GM23338 (cell line): Measurements from ENCODE around the gene DNAJB6. TPM values are rescaled to one million over a fixed set of nuclear protein-coding genes. Genes with fewer than 3 reads are reported as not detected.

ENCODE experiments used
- ATAC-seq: fragments of 200-7000 bp; cut with Tn5 transposase; 3 replicates; pipeline ENCODE4 v1.9.1; 2020
- DNase-seq: peaks from one replicate; pipeline ENCODE4 v3.0.0-alpha.2; 2015; ENCODE audit warnings: low spot score
- H2AFZ ChIP-seq: fragments of 200-600 bp; sonication (generic); 2 replicates; pipeline ENCODE4 v1.8.0; 2016; ENCODE audit warnings: antibody characterized with exemption, mild to moderate bottlenecking, moderate library complexity
- H3F3A ChIP-seq: fragments of 200-600 bp; sonication (generic); replicated peaks from 2 replicates; pipeline ENCODE4 v1.8.0; 2017; ENCODE audit warnings: antibody characterized with exemption, mixed run types, low read depth
- H3K27ac ChIP-seq: fragments of 200-600 bp; sonication (generic); 2 replicates; pipeline ENCODE4 v1.6.1; 2016; ENCODE audit warnings: low read depth
- H3K27me3 ChIP-seq: fragments of 200-600 bp; sonication (generic); 2 replicates; pipeline ENCODE4 v1.8.0; 2016; ENCODE audit warnings: mild to moderate bottlenecking, mixed run types, moderate library complexity; ENCODE audit not compliant: insufficient read depth
- H3K36me3 ChIP-seq: fragments of 200-600 bp; sonication (generic); 2 replicates; pipeline ENCODE4 v1.8.0; 2016; ENCODE audit warnings: mild to moderate bottlenecking; ENCODE audit not compliant: insufficient read depth
- H3K4me1 ChIP-seq: fragments of 200-600 bp; sonication (generic); 2 replicates; pipeline ENCODE4 v1.8.0; 2016; ENCODE audit warnings: mild to moderate bottlenecking, moderate library complexity; ENCODE audit not compliant: insufficient read depth
- H3K4me2 ChIP-seq: fragments of 200-600 bp; sonication (generic); 2 replicates; pipeline ENCODE4 v1.7.1; 2017; ENCODE audit warnings: mixed run types
- H3K4me3 ChIP-seq: fragments of 200-600 bp; sonication (generic); 2 replicates; pipeline ENCODE4 v1.6.1; 2016; ENCODE audit warnings: mixed run types
- H3K79me2 ChIP-seq: fragments of 200-600 bp; sonication (generic); replicated peaks from 2 replicates; pipeline ENCODE4 v1.8.0; 2017; ENCODE audit warnings: mild to moderate bottlenecking; ENCODE audit not compliant: insufficient read depth
- H3K9me2 ChIP-seq: fragments of 200-600 bp; sonication (generic); 2 replicates; pipeline ENCODE4 v1.8.0; 2017; ENCODE audit not compliant: insufficient read depth
- H4K20me1 ChIP-seq: fragments of 200-600 bp; sonication (generic); replicated peaks from 2 replicates; pipeline ENCODE4 v1.8.0; 2017; ENCODE audit warnings: mild to moderate bottlenecking; ENCODE audit not compliant: insufficient read depth
- H3K27ac Mint-ChIP-seq: 2 replicates; pipeline ENCODE4 v1.8.0; 2020; ENCODE audit warnings: inconsistent platforms, mild to moderate bottlenecking, moderate library complexity, mixed read lengths
- H3K27me3 Mint-ChIP-seq: 3 replicates; pipeline ENCODE4 v1.8.0; 2022; ENCODE audit warnings: low read depth, mild to moderate bottlenecking, moderate library complexity, mixed read lengths, inconsistent platforms; ENCODE audit not compliant: insufficient read depth, poor library complexity
- H3K36me3 Mint-ChIP-seq: 3 replicates; pipeline ENCODE4 v1.8.0; 2021; ENCODE audit warnings: low read depth, mild to moderate bottlenecking, inconsistent platforms, moderate library complexity, mixed read lengths
- H3K4me1 Mint-ChIP-seq: 3 replicates; pipeline ENCODE4 v1.8.0; 2020; ENCODE audit warnings: mild to moderate bottlenecking, inconsistent platforms, mixed read lengths
- H3K4me3 Mint-ChIP-seq: 3 replicates; pipeline ENCODE4 v1.8.0; 2021; ENCODE audit warnings: moderate library complexity, mild to moderate bottlenecking, inconsistent platforms, mixed read lengths
- H3K9me3 Mint-ChIP-seq: 3 replicates; pipeline ENCODE4 v1.8.0; 2020; ENCODE audit warnings: moderate library complexity, mild to moderate bottlenecking, inconsistent platforms, mixed read lengths
- CREB1 ChIP-seq: fragments of 250-450 bp; sonication (Bioruptor Pico); IDR thresholded peaks from 2 replicates; pipeline ENCODE4 v1.5.0; 2020; ENCODE audit warnings: low read depth, mild to moderate bottlenecking, moderate library complexity
- ETS1 ChIP-seq: IDR thresholded peaks from 2 replicates; pipeline ENCODE4 v1.6.1; 2016; ENCODE audit warnings: antibody characterized with exemption
- EZH2 ChIP-seq: fragments of 200-600 bp; sonication (generic); IDR thresholded peaks from one replicate; pipeline ENCODE4 v1.8.0; 2017; ENCODE audit warnings: antibody characterized with exemption, mild to moderate bottlenecking, low read depth; ENCODE audit not compliant: unreplicated experiment
- EZH2phosphoT487 ChIP-seq: fragments of 200-600 bp; sonication (generic); IDR thresholded peaks from one replicate; pipeline ENCODE4 v1.8.1; 2018; ENCODE audit warnings: antibody characterized with exemption; ENCODE audit not compliant: unreplicated experiment
- JUNB ChIP-seq: IDR thresholded peaks from one replicate; pipeline ENCODE4 v1.6.1; 2016; ENCODE audit warnings: antibody characterized with exemption; ENCODE audit not compliant: unreplicated experiment
- NANOG ChIP-seq: IDR thresholded peaks from 2 replicates; pipeline ENCODE4 v1.6.1; 2016; ENCODE audit warnings: antibody characterized with exemption, borderline replicate concordance
- POLR2AphosphoS5 ChIP-seq: IDR thresholded peaks from 2 replicates; pipeline ENCODE4 v1.6.1; 2016; ENCODE audit warnings: antibody characterized with exemption, low read depth
- REST ChIP-seq: IDR thresholded peaks from one replicate; pipeline ENCODE4 v1.6.1; 2018; ENCODE audit warnings: antibody characterized with exemption; ENCODE audit not compliant: unreplicated experiment
- STAT1 ChIP-seq: IDR thresholded peaks from one replicate; pipeline ENCODE4 v1.6.1; 2016; ENCODE audit warnings: antibody characterized with exemption; ENCODE audit not compliant: unreplicated experiment
- ZNF114 ChIP-seq: fragments of 250-450 bp; sonication (Bioruptor Pico); IDR thresholded peaks from 2 replicates; pipeline ENCODE4 v1.5.0; 2020; ENCODE audit warnings: mild to moderate bottlenecking, moderate library complexity
- ZNF331 ChIP-seq: fragments of 250-450 bp; sonication (Bioruptor Pico); IDR thresholded peaks from 2 replicates; pipeline ENCODE4 v1.5.0; 2020; ENCODE audit warnings: low read depth, mild to moderate bottlenecking, moderate library complexity
- ZNF462 ChIP-seq: fragments of 250-450 bp; sonication (Bioruptor Pico); IDR thresholded peaks from 2 replicates; pipeline ENCODE4 v1.5.0; 2020; ENCODE audit warnings: mild to moderate bottlenecking, moderate library complexity
- polyA plus RNA-seq: library from polyadenylated mRNA; unstranded; fragments of >200 nt; fragmentation: Nextera tagmentation; extraction: Ambion mirVana; gene quantifications from 2 replicates; pipeline ENCODE4 v1.2.1, GENCODE V29; 2016
- total RNA-seq: library from RNA; depleted of rRNA; stranded (reverse); fragments of >200 nt; shearing (Covaris generic); gene quantifications from 2 replicates; pipeline ENCODE4 v1.2.3, GENCODE V29; 2014
- TF ChIP-seq, protein P1 (sequence below), 2 experiments: fragments of 200-600 bp in 1 of 2; sonication (generic) in 1 of 2; conservative IDR thresholded peaks; 2 replicates each; pipeline versions ENCODE4 v1.5.1 to v1.6.1; 2016 to 2017; ENCODE audit warnings: antibody characterized with exemption in 2 of 2, low read depth in 2 of 2, mild to moderate bottlenecking in 2 of 2, moderate library complexity in 1 of 2

The DNAJB6 gene
- total and polyA plus RNA-seq, 2 experiments from 2014 or later, result 308 to 322 TPM

DNA sequence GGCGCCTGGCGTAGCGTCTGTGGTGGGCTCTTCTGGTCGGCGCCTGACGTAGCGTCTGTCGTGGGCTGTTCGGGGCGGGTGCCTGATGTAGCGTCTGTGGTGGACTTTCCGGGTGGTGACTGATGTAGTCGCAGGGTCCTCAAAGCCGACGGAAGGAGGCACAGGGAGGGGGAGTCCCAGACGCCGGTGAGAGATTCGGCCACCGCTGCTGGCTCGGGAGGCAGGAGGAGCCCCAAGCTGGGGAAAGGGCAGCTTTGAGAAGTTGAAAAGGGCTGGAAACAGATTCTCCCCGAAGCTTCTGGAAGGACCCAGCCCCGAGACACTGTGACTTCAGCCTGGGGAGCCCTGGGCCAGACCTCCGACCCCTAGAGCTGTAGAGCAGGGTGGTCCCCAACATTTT, 105.7 kb downstream of the DNAJB6 start:
- H4K20me1 ChIP-seq, result no peaks in the 10 kb centered on the region
- H3K9me3 Mint-ChIP-seq, result peaks cover 82% of the 10 kb centered on the region
- H3K79me2 ChIP-seq, result no peaks in the 10 kb centered on the region
- H3K27me3 ChIP-seq, result no peaks in the 10 kb centered on the region
- no peaks in the 10 kb centered on the region for H3K36me3 ChIP-seq
- H3K36me3 Mint-ChIP-seq, result peaks cover 28% of the 10 kb centered on the region
- no peak overlapping the region for H3K4me3 ChIP-seq
- no peaks in the 10 kb centered on the region for H3K9me2 ChIP-seq
- H3K27me3 Mint-ChIP-seq, result peaks cover 16% of the 10 kb centered on the region
- no peak overlapping the region for H3K4me3 Mint-ChIP-seq
- ATAC-seq (no peak), DNase-seq (no peak)
- no peak overlapping the region for H3K27ac Mint-ChIP-seq
- no peaks in the 10 kb centered on the region; the same call in 2 of the 3 replicates for H3K4me1 Mint-ChIP-seq
- no peaks in the 10 kb centered on the region for H3K4me1 ChIP-seq
- H3K4me2 ChIP-seq, result no peak overlapping the region
- H3F3A ChIP-seq, result no peaks in the 10 kb centered on the region
- H3K27ac ChIP-seq, result no peak overlapping the region
- H2AFZ ChIP-seq, result no peak overlapping the region
- TF ChIP-seq ETS1, result no peak
- no peak for TF ChIP-seq ZNF114 (CRISPR knock-in tag)
- no peak for TF ChIP-seq POLR2AphosphoS5
- no peak for TF ChIP-seq NANOG
- no peak for TF ChIP-seq REST
- no peak for TF ChIP-seq EZH2
- no peak for TF ChIP-seq EZH2phosphoT487
- no peak for TF ChIP-seq ZNF462
- TF ChIP-seq, protein P1, sequence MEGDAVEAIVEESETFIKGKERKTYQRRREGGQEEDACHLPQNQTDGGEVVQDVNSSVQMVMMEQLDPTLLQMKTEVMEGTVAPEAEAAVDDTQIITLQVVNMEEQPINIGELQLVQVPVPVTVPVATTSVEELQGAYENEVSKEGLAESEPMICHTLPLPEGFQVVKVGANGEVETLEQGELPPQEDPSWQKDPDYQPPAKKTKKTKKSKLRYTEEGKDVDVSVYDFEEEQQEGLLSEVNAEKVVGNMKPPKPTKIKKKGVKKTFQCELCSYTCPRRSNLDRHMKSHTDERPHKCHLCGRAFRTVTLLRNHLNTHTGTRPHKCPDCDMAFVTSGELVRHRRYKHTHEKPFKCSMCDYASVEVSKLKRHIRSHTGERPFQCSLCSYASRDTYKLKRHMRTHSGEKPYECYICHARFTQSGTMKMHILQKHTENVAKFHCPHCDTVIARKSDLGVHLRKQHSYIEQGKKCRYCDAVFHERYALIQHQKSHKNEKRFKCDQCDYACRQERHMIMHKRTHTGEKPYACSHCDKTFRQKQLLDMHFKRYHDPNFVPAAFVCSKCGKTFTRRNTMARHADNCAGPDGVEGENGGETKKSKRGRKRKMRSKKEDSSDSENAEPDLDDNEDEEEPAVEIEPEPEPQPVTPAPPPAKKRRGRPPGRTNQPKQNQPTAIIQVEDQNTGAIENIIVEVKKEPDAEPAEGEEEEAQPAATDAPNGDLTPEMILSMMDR (conservative IDR thresholded peaks at IDR 0.05; ENCODE audit: low read depth in 2 of 2), result no peak
- no peak for TF ChIP-seq ZNF331 (CRISPR knock-in tag)
- no peak for TF ChIP-seq JUNB
- no peak for TF ChIP-seq STAT1
- TF ChIP-seq CREB1 (CRISPR knock-in tag), result no peak
